ENCODE measurements around the gene GEMIN4. TPM values are rescaled to one million over a fixed set of nuclear protein-coding genes. Genes with fewer than 3 reads are reported as not detected.
"Not testable (repeated sequence)": the region's sequence is repeated elsewhere in the genome, so short reads cannot be mapped to it uniquely, and the experiment has no call there.

The GEMIN4 gene
- total RNA-seq, 4 donors from 2014 or later: 15.4 to 21.2 (median 19.0) TPM

DNA sequence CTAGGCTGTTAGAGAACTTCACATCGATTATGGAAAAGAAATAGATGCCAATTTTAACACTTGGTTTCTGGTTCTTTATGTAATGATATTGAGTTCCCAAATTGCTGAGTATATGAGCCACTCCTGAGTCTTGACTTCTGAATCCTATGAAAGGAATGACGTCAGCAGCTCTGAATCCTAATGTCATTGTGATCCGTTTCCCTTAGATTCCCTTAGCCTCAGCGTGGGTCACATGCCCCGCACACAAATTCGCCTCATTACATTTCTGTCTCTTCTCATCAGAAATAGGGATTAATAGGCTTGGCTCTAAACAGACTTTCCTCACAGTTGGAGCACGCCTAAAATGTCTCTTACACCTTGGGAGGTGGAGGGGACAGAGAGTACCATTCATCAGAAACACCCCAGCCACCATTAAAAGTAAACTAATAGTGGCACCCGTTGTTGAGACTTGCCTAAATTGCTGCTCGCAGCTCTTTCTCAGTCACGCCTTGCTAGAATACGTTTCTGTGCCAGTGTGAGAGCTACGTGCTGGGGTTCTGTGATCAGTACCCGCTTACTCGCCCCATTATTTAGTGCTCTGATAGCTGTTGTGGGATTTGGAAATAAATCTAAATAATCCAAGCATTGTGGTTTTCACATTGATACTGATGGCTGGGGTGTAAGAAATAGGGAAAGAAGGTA lies 37.2 kb upstream of the GEMIN4 start:
- Histone ChIP-seq H3K27ac (replicated peaks in 1 of 4) (peak overlapping the region; percentile 38 to 61 (median 57)), H3K4me3 (no peak overlapping the region), H3K4me1 (peaks cover 2 to 47% (median 33%) of the 10 kb centered on the region in 4 donors), H3K9me3 (no peaks in the 10 kb centered on the region), H3K27me3 (no peaks in the 10 kb centered on the region), H3K36me3 (peaks cover 21 to 69% (median 56%) of the 10 kb centered on the region in 4 donors)
- 86% methylated on average over 14 of the region's 14 CpGs for WGBS
- TF ChIP-seq POLR2A (IDR thresholded peaks at IDR 0.05; ENCODE audit: low read depth) (no peak), POLR2AphosphoS5 (IDR thresholded peaks at IDR 0.05) (no peak), EP300 (IDR thresholded peaks at IDR 0.05) (no peak)
- TF ChIP-seq, protein P1, sequence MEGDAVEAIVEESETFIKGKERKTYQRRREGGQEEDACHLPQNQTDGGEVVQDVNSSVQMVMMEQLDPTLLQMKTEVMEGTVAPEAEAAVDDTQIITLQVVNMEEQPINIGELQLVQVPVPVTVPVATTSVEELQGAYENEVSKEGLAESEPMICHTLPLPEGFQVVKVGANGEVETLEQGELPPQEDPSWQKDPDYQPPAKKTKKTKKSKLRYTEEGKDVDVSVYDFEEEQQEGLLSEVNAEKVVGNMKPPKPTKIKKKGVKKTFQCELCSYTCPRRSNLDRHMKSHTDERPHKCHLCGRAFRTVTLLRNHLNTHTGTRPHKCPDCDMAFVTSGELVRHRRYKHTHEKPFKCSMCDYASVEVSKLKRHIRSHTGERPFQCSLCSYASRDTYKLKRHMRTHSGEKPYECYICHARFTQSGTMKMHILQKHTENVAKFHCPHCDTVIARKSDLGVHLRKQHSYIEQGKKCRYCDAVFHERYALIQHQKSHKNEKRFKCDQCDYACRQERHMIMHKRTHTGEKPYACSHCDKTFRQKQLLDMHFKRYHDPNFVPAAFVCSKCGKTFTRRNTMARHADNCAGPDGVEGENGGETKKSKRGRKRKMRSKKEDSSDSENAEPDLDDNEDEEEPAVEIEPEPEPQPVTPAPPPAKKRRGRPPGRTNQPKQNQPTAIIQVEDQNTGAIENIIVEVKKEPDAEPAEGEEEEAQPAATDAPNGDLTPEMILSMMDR (IDR thresholded peaks at IDR 0.05): no peak
- intact Hi-C loops (cut with DNase I): no loop called here
- DNase-seq (ENCODE audit: extremely low spot score): no peak

DNA sequence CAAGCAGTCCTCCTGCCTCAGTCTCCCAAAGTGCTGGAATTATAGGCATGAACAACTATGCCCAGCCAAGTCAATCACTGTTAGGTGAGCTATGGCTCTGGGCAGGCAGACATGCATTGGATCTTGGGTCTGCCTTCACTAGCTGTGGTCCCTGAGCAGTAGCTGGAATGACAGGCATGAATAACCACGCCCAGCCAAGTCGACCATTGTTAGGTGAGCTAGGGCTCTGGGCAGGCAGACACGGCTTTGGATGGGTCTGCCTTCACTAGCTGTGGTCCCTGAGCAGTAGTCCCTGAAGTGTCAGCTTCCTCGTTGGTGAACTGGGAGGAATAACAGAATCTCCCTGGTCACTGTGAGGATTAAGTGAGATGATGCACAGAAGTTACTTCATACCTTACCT lies 36.5 kb upstream of the GEMIN4 start:
- peaks cover 21 to 75% (median 61%) of the 10 kb centered on the region in 4 donors for H3K36me3 ChIP-seq
- no peak overlapping the region for H3K27ac ChIP-seq (replicated peaks in 1 of 4)
- no peaks in the 10 kb centered on the region for H3K9me3 ChIP-seq
- peaks cover 9 to 47% (median 33%) of the 10 kb centered on the region in 4 donors for H3K4me1 ChIP-seq
- intact Hi-C loops (cut with DNase I): no loop called here
- no peaks in the 10 kb centered on the region for H3K27me3 ChIP-seq
- 100% methylated on average over 1 of the region's 4 CpGs for WGBS
- DNase-seq (ENCODE audit: extremely low spot score): no peak
- TF ChIP-seq POLR2AphosphoS5 (IDR thresholded peaks at IDR 0.05): no peak
- no peak for TF ChIP-seq POLR2A (IDR thresholded peaks at IDR 0.05; ENCODE audit: low read depth)
- no peak for TF ChIP-seq EP300 (IDR thresholded peaks at IDR 0.05)
- TF ChIP-seq, protein P1 (IDR thresholded peaks at IDR 0.05): no peak
- no peak overlapping the region for H3K4me3 ChIP-seq

DNA sequence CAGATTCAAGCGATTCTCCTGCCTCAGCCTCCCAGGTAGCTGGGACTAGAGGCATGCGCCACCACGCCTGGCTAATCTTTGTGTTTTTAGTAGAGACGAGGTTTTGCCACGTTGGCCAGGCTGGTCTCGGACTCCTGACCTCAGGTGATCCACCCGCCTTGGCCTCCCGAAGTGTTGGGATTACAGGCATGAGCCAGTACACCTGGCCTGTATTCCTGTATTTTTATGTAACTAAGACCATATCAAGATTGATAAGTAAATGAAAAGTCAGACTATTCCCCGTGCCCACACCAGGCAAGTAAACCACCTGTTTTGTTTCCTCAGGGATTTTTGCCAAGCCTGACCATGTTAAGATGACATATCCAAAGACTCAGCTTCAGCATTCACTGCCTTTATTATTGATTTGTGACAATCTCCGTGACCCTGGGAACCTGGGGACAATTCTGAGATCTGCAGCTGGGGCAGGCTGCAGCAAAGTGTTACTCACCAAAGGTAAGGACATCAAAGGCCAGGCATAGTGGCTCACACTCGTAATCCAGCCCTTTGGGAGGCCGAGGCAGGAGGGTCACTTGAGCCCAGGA lies 35.7 kb upstream of the GEMIN4 start:
- WGBS: 89% methylated on average over 12 of the region's 12 CpGs
- H3K36me3 ChIP-seq: peaks cover 21 to 72% (median 57%) of the 10 kb centered on the region in 4 donors
- no peaks in the 10 kb centered on the region for H3K9me3 ChIP-seq
- no peak overlapping the region for H3K27ac ChIP-seq (replicated peaks in 1 of 4)
- H3K4me1 ChIP-seq: peaks cover 17 to 51% (median 39%) of the 10 kb centered on the region in 4 donors
- intact Hi-C loops (cut with DNase I): no loop called here
- no peaks in the 10 kb centered on the region for H3K27me3 ChIP-seq
- no peak for TF ChIP-seq POLR2AphosphoS5 (IDR thresholded peaks at IDR 0.05)
- no peak for TF ChIP-seq POLR2A (IDR thresholded peaks at IDR 0.05; ENCODE audit: low read depth)
- TF ChIP-seq EP300 (IDR thresholded peaks at IDR 0.05): no peak
- TF ChIP-seq, protein P1 (IDR thresholded peaks at IDR 0.05): no peak
- DNase-seq (ENCODE audit: extremely low spot score): no peak
- H3K4me3 ChIP-seq: no peak overlapping the region

DNA sequence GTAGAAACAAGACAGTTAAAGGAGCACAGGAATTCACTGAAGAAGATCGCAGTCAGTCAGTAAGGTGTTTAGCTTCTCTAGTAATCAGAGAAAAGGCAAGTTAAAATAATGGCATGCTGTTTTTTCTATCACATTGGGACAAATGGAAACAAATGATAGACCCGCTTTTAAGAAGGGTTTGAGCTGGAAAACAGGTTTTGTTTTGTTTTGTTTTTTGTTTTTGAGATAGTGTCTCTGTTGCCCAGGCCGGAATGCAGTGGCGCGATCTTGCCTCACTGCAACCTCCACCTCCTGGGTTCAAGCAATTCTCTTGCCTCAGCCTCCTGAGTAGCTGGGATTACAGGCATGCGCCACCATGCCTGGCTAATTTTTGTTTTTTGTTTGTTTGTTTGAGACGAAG lies 33.8 kb upstream of the GEMIN4 start:
- DNase-seq (ENCODE audit: extremely low spot score); intact Hi-C loops (cut with DNase I); H3K27ac ChIP-seq (replicated peaks in 1 of 4); H3K27me3 ChIP-seq; H3K9me3 ChIP-seq; H3K4me3 ChIP-seq: not testable (repeated sequence)
- Histone ChIP-seq H3K4me1 (peaks cover 22 to 45% (median 40%) of the 10 kb centered on the region in 4 donors), H3K36me3 (peaks cover 21 to 53% (median 42%) of the 10 kb centered on the region in 4 donors)
- WGBS: 96% methylated on average over 7 of the region's 7 CpGs

DNA sequence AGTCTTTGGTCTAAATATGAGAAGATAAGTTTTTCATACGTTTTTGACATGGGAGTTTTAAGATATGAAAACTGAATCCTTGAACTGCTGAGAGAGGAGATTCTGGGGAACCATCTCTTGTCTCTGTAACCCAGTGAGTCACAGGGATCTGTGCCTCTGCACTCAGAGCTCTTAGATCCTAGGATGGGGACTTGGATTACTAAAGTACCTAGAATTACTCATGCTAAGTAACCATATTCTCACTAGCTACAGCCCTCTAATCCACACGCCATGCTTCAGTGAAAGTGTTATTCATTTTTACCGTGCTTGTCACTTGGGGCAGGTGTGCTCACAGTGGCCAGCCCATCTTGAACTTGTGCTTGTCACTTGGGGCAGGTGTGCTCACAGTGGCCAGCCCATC lies 32.1 kb upstream of the GEMIN4 start:
- Histone ChIP-seq H3K27ac (replicated peaks in 1 of 4) (no peak overlapping the region), H3K27me3 (no peaks in the 10 kb centered on the region), H3K4me1 (peaks cover 22 to 37% (median 32%) of the 10 kb centered on the region in 4 donors), H3K4me3 (no peak overlapping the region), H3K36me3 (peaks cover 17 to 40% (median 30%) of the 10 kb centered on the region in 4 donors), H3K9me3 (no peaks in the 10 kb centered on the region)
- WGBS: 71% methylated on average over 3 of the region's 3 CpGs
- TF ChIP-seq, protein P1 (IDR thresholded peaks at IDR 0.05): no peak
- TF ChIP-seq POLR2AphosphoS5 (IDR thresholded peaks at IDR 0.05) (no peak), EP300 (IDR thresholded peaks at IDR 0.05) (no peak), POLR2A (IDR thresholded peaks at IDR 0.05; ENCODE audit: low read depth) (no peak)
- no peak for DNase-seq (ENCODE audit: extremely low spot score)
- intact Hi-C loops (cut with DNase I): no loop called here

Measured in esophagus muscularis mucosa (tissue), 4 donors.